ENCODE results near the gene RPS25. TPM values are rescaled to one million over a fixed set of nuclear protein-coding genes. Genes with fewer than 3 reads are reported as not detected.
"Not testable (repeated sequence)": the region's sequence is repeated elsewhere in the genome, so short reads cannot be mapped to it uniquely, and the experiment has no call there.

RPS25 gene
- total RNA-seq, 1 experiment from 2014 or later, result 1,450 TPM

DNA sequence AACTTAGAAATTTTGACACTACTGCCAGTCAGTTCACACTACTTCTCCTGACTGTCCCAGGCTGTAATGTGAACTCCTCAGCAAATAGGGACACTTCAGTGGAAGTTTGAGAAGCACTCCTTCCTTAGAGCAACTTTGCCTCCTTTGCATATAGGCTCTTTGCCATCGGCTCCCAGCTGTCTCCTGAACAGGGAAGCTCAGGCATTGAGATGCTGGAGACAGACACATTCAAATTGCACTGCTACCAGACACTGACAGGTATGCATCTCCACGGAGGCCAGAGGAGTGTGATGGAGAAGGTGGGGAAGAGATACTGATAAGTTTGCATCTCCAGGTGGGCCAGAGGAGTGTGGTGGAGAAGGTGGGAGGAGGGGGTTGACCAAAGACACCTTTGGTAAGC lies 1.9 kb upstream of the RPS25 start:
- H4K20me1 ChIP-seq (ENCODE audit: control insufficient read depth, insufficient read depth, insufficient read length), result no peaks in the 10 kb centered on the region
- H3K27me3 ChIP-seq (ENCODE audit: insufficient read depth, low read length), result no peaks in the 10 kb centered on the region
- no peaks in the 10 kb centered on the region for H3K9me3 ChIP-seq (ENCODE audit: control insufficient read depth, low read depth, low read length)
- Mint-ChIP-seq H3K4me3 (peak overlapping the region; percentile 97 to 99), H3K9me3 (no peaks in the 10 kb centered on the region), H3K4me1 (peaks cover 12 to 25% of the 10 kb centered on the region in 2 experiments), H3K27ac (peak overlapping the region in 2 of 3 experiments; percentile 35 to 36; a peak in 3 of 7 replicates), H3K27me3 (ENCODE audit: low read depth) (no peaks in the 10 kb centered on the region; the same call in 1 of the 2 replicates), H3K36me3 (ENCODE audit: insufficient read depth in 1 of 3, low read depth in 3 of 3) (peaks cover 49 to 77% (median 77%) of the 10 kb centered on the region in 3 experiments)
- H4K5ac ChIP-seq (ENCODE audit: insufficient read length, low read depth, low read length), result no peak overlapping the region
- no peak overlapping the region for H2BK20ac ChIP-seq (ENCODE audit: low read depth, low read length, poor library complexity, severe bottlenecking)
- no peak overlapping the region for H3K56ac ChIP-seq (ENCODE audit: insufficient read length, low read depth, low read length)
- H3K23ac ChIP-seq (ENCODE audit: insufficient read length, low read depth, low read length), result no peak overlapping the region
- TF ChIP-seq, protein P1, sequence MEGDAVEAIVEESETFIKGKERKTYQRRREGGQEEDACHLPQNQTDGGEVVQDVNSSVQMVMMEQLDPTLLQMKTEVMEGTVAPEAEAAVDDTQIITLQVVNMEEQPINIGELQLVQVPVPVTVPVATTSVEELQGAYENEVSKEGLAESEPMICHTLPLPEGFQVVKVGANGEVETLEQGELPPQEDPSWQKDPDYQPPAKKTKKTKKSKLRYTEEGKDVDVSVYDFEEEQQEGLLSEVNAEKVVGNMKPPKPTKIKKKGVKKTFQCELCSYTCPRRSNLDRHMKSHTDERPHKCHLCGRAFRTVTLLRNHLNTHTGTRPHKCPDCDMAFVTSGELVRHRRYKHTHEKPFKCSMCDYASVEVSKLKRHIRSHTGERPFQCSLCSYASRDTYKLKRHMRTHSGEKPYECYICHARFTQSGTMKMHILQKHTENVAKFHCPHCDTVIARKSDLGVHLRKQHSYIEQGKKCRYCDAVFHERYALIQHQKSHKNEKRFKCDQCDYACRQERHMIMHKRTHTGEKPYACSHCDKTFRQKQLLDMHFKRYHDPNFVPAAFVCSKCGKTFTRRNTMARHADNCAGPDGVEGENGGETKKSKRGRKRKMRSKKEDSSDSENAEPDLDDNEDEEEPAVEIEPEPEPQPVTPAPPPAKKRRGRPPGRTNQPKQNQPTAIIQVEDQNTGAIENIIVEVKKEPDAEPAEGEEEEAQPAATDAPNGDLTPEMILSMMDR (conservative IDR thresholded peaks at IDR 0.05), result no peak
- WGBS (ENCODE audit: extremely low coverage, insufficient read length, low lambda C conversion rate), result no CpG with 5 or more reads among the region's 2 CpGs
- H4K91ac ChIP-seq (ENCODE audit: insufficient read length, low read depth, low read length), result no peak overlapping the region
- no peak overlapping the region for H2BK15ac ChIP-seq (ENCODE audit: low read depth, low read length)
- H4K8ac ChIP-seq (replicated peaks; ENCODE audit: insufficient read length, low read depth, low read length), result no peak overlapping the region
- no peak overlapping the region for H3K4ac ChIP-seq (ENCODE audit: low read depth, low read length)
- H2AFZ ChIP-seq (ENCODE audit: low read length), result no peak overlapping the region
- no peak overlapping the region for H2BK5ac ChIP-seq (ENCODE audit: insufficient read length, low read length)
- peaks cover 2% of the 10 kb centered on the region for H3K79me1 ChIP-seq (ENCODE audit: insufficient read depth, low read depth, low read length, poor library complexity, severe bottlenecking)
- H3K14ac ChIP-seq (ENCODE audit: insufficient read depth, low read length), result no peak overlapping the region
- peak overlapping the region; percentile 25 for H3K4me2 ChIP-seq (ENCODE audit: insufficient read depth, insufficient read length, low read length)
- H3K79me2 ChIP-seq (ENCODE audit: insufficient read depth, low read length), result peaks cover 15% of the 10 kb centered on the region; the same call in 1 of the 2 replicates
- no peak overlapping the region for H2AK5ac ChIP-seq (ENCODE audit: insufficient read length, low read length)
- no peaks in the 10 kb centered on the region for H3K4me1 ChIP-seq (ENCODE audit: insufficient read depth, low read length)
- H3K23me2 ChIP-seq (ENCODE audit: insufficient read length, low read depth, low read length, poor library complexity, severe bottlenecking), result peaks cover 10% of the 10 kb centered on the region
- no peak for DNase-seq
- H3K18ac ChIP-seq (ENCODE audit: insufficient read length, low read depth, low read length), result no peak overlapping the region
- no peak overlapping the region for H2BK120ac ChIP-seq (ENCODE audit: low read depth, low read length, poor library complexity, severe bottlenecking)
- H3T11ph ChIP-seq (ENCODE audit: low read length), result no peak overlapping the region
- H3K27ac ChIP-seq (ENCODE audit: insufficient read length, low read depth, low read length), result no peak overlapping the region
- H3K9ac ChIP-seq (ENCODE audit: extremely low read depth, insufficient read length, low read length), result no peak overlapping the region
- no peak overlapping the region for H2BK12ac ChIP-seq (ENCODE audit: insufficient read length, low read depth, low read length)

DNA sequence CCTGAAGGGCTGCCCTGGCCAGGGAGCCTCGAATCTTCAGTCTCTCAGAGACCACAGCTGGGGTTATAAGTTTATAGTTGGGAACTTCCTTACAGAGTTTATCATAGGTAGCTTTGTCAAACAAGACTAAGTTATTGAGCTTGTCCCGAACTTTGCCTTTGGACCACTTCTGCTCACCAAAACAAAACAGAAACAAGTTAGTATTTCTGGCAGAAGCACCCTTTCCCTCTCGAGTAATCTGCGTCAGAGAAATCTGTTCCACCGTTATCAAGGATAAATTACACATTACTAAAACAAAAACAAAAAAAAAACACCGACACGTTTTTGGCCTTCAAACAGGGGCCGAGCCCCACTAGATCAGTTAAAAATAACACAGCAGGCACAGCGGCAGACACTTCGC lies 766 bp downstream of the RPS25 start:
- not testable (repeated sequence) for H4K20me1 ChIP-seq (ENCODE audit: control insufficient read depth, insufficient read depth, insufficient read length); DNase-seq; H3K27ac ChIP-seq (ENCODE audit: insufficient read length, low read depth, low read length); H3K23ac ChIP-seq (ENCODE audit: insufficient read length, low read depth, low read length); H3K9me3 ChIP-seq (ENCODE audit: control insufficient read depth, low read depth, low read length); H4K8ac ChIP-seq (replicated peaks; ENCODE audit: insufficient read length, low read depth, low read length); H2BK5ac ChIP-seq (ENCODE audit: insufficient read length, low read length); H2AK5ac ChIP-seq (ENCODE audit: insufficient read length, low read length); H3K27me3 Mint-ChIP-seq (ENCODE audit: low read depth); H2BK12ac ChIP-seq (ENCODE audit: insufficient read length, low read depth, low read length); H4K5ac ChIP-seq (ENCODE audit: insufficient read length, low read depth, low read length); H2AFZ ChIP-seq (ENCODE audit: low read length); H3K56ac ChIP-seq (ENCODE audit: insufficient read length, low read depth, low read length); H3K4ac ChIP-seq (ENCODE audit: low read depth, low read length); H4K91ac ChIP-seq (ENCODE audit: insufficient read length, low read depth, low read length); H3K14ac ChIP-seq (ENCODE audit: insufficient read depth, low read length); H3K9me3 Mint-ChIP-seq; H3K79me1 ChIP-seq (ENCODE audit: insufficient read depth, low read depth, low read length, poor library complexity, severe bottlenecking); H2BK120ac ChIP-seq (ENCODE audit: low read depth, low read length, poor library complexity, severe bottlenecking); H2BK15ac ChIP-seq (ENCODE audit: low read depth, low read length); H3K27me3 ChIP-seq (ENCODE audit: insufficient read depth, low read length); H3K18ac ChIP-seq (ENCODE audit: insufficient read length, low read depth, low read length); H3T11ph ChIP-seq (ENCODE audit: low read length); H2BK20ac ChIP-seq (ENCODE audit: low read depth, low read length, poor library complexity, severe bottlenecking); H3K4me1 ChIP-seq (ENCODE audit: insufficient read depth, low read length)
- Mint-ChIP-seq H3K36me3 (ENCODE audit: insufficient read depth in 1 of 3, low read depth in 3 of 3) (peaks cover 51 to 78% (median 78%) of the 10 kb centered on the region in 3 experiments), H3K4me1 (peaks cover 10 to 22% of the 10 kb centered on the region in 2 experiments), H3K4me3 (peak overlapping the region; percentile 97 to 99), H3K27ac (peak overlapping the region; percentile 99 to 100 (median 99); a peak in 6 of 7 replicates)
- Histone ChIP-seq H3K79me2 (ENCODE audit: insufficient read depth, low read length) (peaks cover 15% of the 10 kb centered on the region; the same call in 1 of the 2 replicates), H3K9ac (ENCODE audit: extremely low read depth, insufficient read length, low read length) (peak overlapping the region; percentile 94), H3K23me2 (ENCODE audit: insufficient read length, low read depth, low read length, poor library complexity, severe bottlenecking) (peaks cover 10% of the 10 kb centered on the region), H3K4me2 (ENCODE audit: insufficient read depth, insufficient read length, low read length) (peak overlapping the region; percentile 71)
- no CpG with 5 or more reads among the region's 10 CpGs for WGBS (ENCODE audit: extremely low coverage, insufficient read length, low lambda C conversion rate)
